GM23248 (cell line): ENCODE measurements around the gene AJAP1. TPM values are rescaled to one million over a fixed set of nuclear protein-coding genes. Genes with fewer than 3 reads are reported as not detected.

Experiments used
- DNase-seq: peaks from one replicate; pipeline ENCODE4 v3.0.0-alpha.2; 2015
- H2AFZ ChIP-seq: fragments of 200-600 bp; sonication (generic); 2 replicates; pipeline ENCODE4 v1.6.1; 2016; ENCODE audit warnings: antibody characterized with exemption
- H3F3A ChIP-seq: fragments of 200-600 bp; sonication (generic); 2 replicates; pipeline ENCODE4 v1.6.1; 2016; ENCODE audit warnings: mild to moderate bottlenecking, antibody characterized with exemption, mixed run types; ENCODE audit not compliant: insufficient read depth
- H3K27ac ChIP-seq: fragments of 200-600 bp; sonication (generic); 2 replicates; pipeline ENCODE4 v1.5.1; 2016; ENCODE audit warnings: mild to moderate bottlenecking
- H3K27me3 ChIP-seq: fragments of 200-600 bp; sonication (generic); replicated peaks from 2 replicates; pipeline ENCODE4 v1.6.1; 2016; ENCODE audit warnings: mild to moderate bottlenecking; ENCODE audit not compliant: insufficient read depth
- H3K36me3 ChIP-seq: fragments of 200-600 bp; sonication (generic); 2 replicates; pipeline ENCODE4 v1.6.1; 2016; ENCODE audit warnings: low read depth, mild to moderate bottlenecking
- H3K4me1 ChIP-seq: fragments of 200-600 bp; sonication (generic); 2 replicates; pipeline ENCODE4 v1.6.1; 2016; ENCODE audit warnings: mild to moderate bottlenecking; ENCODE audit not compliant: insufficient read depth
- H3K4me2 ChIP-seq: fragments of 200-600 bp; sonication (generic); one replicate; pipeline ENCODE4 v1.6.1; 2016; ENCODE audit warnings: mild to moderate bottlenecking; ENCODE audit not compliant: unreplicated experiment
- H3K4me3 ChIP-seq: fragments of 200-600 bp; sonication (generic); 2 replicates; pipeline ENCODE4 v1.5.1; 2016; ENCODE audit warnings: mild to moderate bottlenecking
- H3K79me2 ChIP-seq: fragments of 200-600 bp; sonication (generic); 2 replicates; pipeline ENCODE4 v1.6.1; 2016; ENCODE audit warnings: mild to moderate bottlenecking; ENCODE audit not compliant: insufficient read depth
- H3K9ac ChIP-seq: fragments of 200-600 bp; sonication (generic); 2 replicates; pipeline ENCODE4 v1.6.1; 2016; ENCODE audit warnings: mild to moderate bottlenecking
- H3K9me2 ChIP-seq: fragments of 200-600 bp; sonication (generic); 2 replicates; pipeline ENCODE4 v1.6.1; 2016; ENCODE audit warnings: mixed run types, mild to moderate bottlenecking, moderate library complexity; ENCODE audit not compliant: insufficient read depth
- H3K9me3 ChIP-seq: fragments of 200-600 bp; sonication (generic); one replicate; pipeline ENCODE4 v1.6.1; 2017; ENCODE audit warnings: low read depth
- H4K20me1 ChIP-seq: fragments of 200-600 bp; sonication (generic); 2 replicates; pipeline ENCODE4 v1.6.0; 2016; ENCODE audit not compliant: insufficient read depth
- EZH2 ChIP-seq: fragments of 200-600 bp; sonication (generic); IDR thresholded peaks from 2 replicates; pipeline ENCODE4 v1.6.1; 2018; ENCODE audit warnings: antibody characterized with exemption, mild to moderate bottlenecking; ENCODE audit not compliant: insufficient read depth, poor library complexity, severe bottlenecking
- EZH2phosphoT487 ChIP-seq: fragments of 200-600 bp; sonication (generic); IDR thresholded peaks from 2 replicates; pipeline ENCODE4 v1.6.1; 2018; ENCODE audit warnings: antibody characterized with exemption, moderate library complexity, mild to moderate bottlenecking, low read depth; ENCODE audit not compliant: insufficient read depth
- WGBS, 2 experiments: methylation state at CpG; one replicate each; pipeline ENCODE4 v1.1.6; 2015 to 2017; ENCODE audit warnings: low lambda C conversion rate in 2 of 2, low coverage in 1 of 2; ENCODE audit errors: missing lambda C conversion rate in 2 of 2; 5-methylcytosine and 5-hydroxymethylcytosine counted together
- in situ Hi-C: fragments of 300-500 bp; cut with MboI; formaldehyde crosslinking; loops from 2 replicates; pipeline ENCODE4 v1.15.0; 2020
- polyA plus RNA-seq: library from polyadenylated mRNA; unstranded; fragments of >200 nt; fragmentation: Nextera tagmentation; extraction: Ambion mirVana; gene quantifications from 2 replicates; pipeline ENCODE4 v1.2.1, GENCODE V29; 2016
- total RNA-seq: library from RNA; depleted of rRNA; stranded (reverse); fragments of >200 nt; shearing (Covaris generic); gene quantifications from 2 replicates; pipeline ENCODE4 v1.2.3, GENCODE V29; 2014

Gene AJAP1
- total and polyA plus RNA-seq, 2 experiments from 2014 or later: 0.03 to 0.86 TPM

DNA sequence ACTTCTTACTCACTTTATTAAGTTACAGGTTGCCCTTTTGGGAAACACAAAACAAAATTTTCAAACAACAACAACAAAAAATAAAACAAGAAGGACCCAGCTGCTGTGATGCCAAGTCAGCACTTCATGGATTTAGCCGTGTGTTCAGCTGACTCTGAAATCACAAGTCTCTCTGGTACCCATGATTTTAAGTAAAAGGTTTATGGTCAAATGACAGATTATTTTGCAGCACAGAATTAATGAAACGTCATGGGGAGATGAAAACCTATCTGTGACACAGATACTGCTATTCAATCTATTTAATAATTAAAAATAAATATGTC, 7.1 kb downstream of the AJAP1 start:
- Histone ChIP-seq H3K9me2 (no peaks in the 10 kb centered on the region), H3K79me2 (no peaks in the 10 kb centered on the region), H3K27ac (no peak overlapping the region), H3K27me3 (peaks cover 15% of the 10 kb centered on the region), H4K20me1 (no peaks in the 10 kb centered on the region), H3F3A (no peaks in the 10 kb centered on the region), H3K9me3 (no peaks in the 10 kb centered on the region), H3K9ac (no peak overlapping the region), H3K36me3 (no peaks in the 10 kb centered on the region), H2AFZ (no peak overlapping the region), H3K4me1 (no peaks in the 10 kb centered on the region), H3K4me2 (no peak overlapping the region), H3K4me3 (no peak overlapping the region)
- TF ChIP-seq EZH2 (no peak), EZH2phosphoT487 (no peak)
- DNase-seq: no peak
- in situ Hi-C loops: loop anchor here (25.0 kb wide), 1 partner anchor 1251 kb away; no protein-coding TSS in a partner anchor
- 10 to 11% methylated on average over 2 of the region's 2 CpGs for WGBS, 2 experiments

DNA sequence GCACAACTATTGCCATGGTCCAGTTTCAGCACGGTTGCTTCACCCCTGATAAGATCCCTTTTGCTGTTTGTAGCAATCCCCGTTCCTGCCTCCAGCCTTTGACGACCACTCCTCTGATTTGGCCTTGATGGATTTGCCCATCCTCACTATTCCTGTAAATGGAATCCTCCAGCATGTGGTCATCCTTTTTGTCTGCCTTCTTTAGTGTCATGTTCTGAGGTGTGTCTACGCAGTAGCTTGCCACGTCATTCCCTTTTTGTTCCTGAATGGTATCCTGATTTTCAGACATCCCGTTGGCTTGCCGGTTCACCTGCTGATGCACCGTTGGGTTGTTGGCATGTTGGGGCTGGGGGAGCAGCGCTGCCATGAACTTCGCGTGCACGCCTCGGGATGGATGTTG, 7.8 kb downstream of the AJAP1 start:
- no peaks in the 10 kb centered on the region for H3K9me2 ChIP-seq
- no peak overlapping the region for H3K4me2 ChIP-seq
- in situ Hi-C loops: loop anchor here (25.0 kb wide), 1 partner anchor 1250 kb away; no protein-coding TSS in a partner anchor
- no peak for DNase-seq
- H2AFZ ChIP-seq: no peak overlapping the region
- no peaks in the 10 kb centered on the region for H3K4me1 ChIP-seq
- no peaks in the 10 kb centered on the region for H3K36me3 ChIP-seq
- TF ChIP-seq EZH2 (no peak), EZH2phosphoT487 (no peak)
- 61 to 66% methylated on average over 13 of the region's 13 CpGs for WGBS, 2 experiments
- H3K27ac ChIP-seq: no peak overlapping the region
- H3F3A ChIP-seq: no peaks in the 10 kb centered on the region
- H4K20me1 ChIP-seq: no peaks in the 10 kb centered on the region
- no peak overlapping the region for H3K4me3 ChIP-seq
- H3K27me3 ChIP-seq: peaks cover 11% of the 10 kb centered on the region
- H3K79me2 ChIP-seq: no peaks in the 10 kb centered on the region
- H3K9me3 ChIP-seq: no peaks in the 10 kb centered on the region
- no peak overlapping the region for H3K9ac ChIP-seq

GRCh38 chr1:4662723-4663122, 8.3 kb downstream of the AJAP1 start:
- Histone ChIP-seq H3F3A (no peaks in the 10 kb centered on the region), H3K36me3 (no peaks in the 10 kb centered on the region), H3K27me3 (peaks cover 11% of the 10 kb centered on the region), H3K9me3 (no peaks in the 10 kb centered on the region), H3K27ac (no peak overlapping the region), H3K79me2 (no peaks in the 10 kb centered on the region), H3K4me3 (no peak overlapping the region), H3K4me1 (no peaks in the 10 kb centered on the region), H3K4me2 (no peak overlapping the region), H2AFZ (no peak overlapping the region), H3K9ac (no peak overlapping the region), H3K9me2 (no peaks in the 10 kb centered on the region), H4K20me1 (no peaks in the 10 kb centered on the region)
- in situ Hi-C loops: loop anchor here (25.0 kb wide), 1 partner anchor 1250 kb away; no protein-coding TSS in a partner anchor
- no peak for TF ChIP-seq EZH2
- TF ChIP-seq EZH2phosphoT487: no peak
- 27 to 38% methylated on average over 7 of the region's 7 CpGs for WGBS, 2 experiments
- no peak for DNase-seq

- Histone ChIP-seq H3K36me3 (no peaks in the 10 kb centered on the region), H3K4me1 (no peaks in the 10 kb centered on the region), H3K27me3 (no peaks in the 10 kb centered on the region), H3K9ac (no peak overlapping the region), H3K4me2 (no peak overlapping the region), H4K20me1 (no peaks in the 10 kb centered on the region), H3K9me3 (no peaks in the 10 kb centered on the region), H3F3A (no peaks in the 10 kb centered on the region), H3K27ac (no peak overlapping the region), H3K9me2 (no peaks in the 10 kb centered on the region), H2AFZ (no peak overlapping the region), H3K79me2 (no peaks in the 10 kb centered on the region), H3K4me3 (no peak overlapping the region)
- WGBS, 2 experiments: 38 to 41% methylated on average over 5 of the region's 5 CpGs
- in situ Hi-C loops: loop anchor here (25.0 kb wide), 1 partner anchor 1248 kb away; no protein-coding TSS in a partner anchor
- no peak for TF ChIP-seq EZH2phosphoT487
- TF ChIP-seq EZH2: no peak
- DNase-seq: no peak
Measured at GRCh38 chr1:4664095-4664494, 9.7 kb downstream of the AJAP1 start.

DNA sequence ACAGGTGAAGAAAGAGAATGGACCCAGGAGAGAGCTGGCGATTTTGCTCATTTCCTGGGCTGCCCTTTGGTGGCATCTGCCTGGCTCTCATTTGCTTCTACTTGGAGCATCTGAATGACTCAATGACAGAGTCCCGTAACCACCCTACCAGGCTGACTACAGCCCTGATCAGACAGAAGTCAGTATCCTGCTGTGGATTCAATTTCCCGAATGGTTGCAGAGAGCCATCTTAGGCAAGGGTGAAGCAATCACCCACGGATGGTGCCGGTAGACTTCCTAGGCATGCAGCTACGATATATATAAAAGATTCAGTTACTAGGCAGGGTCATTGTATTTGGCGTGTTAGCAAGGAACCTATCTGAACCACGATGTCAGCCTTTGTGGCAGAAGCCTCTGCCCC, 10.2 kb downstream of the AJAP1 start:
- 6 to 10% methylated on average over 8 of the region's 8 CpGs for WGBS, 2 experiments
- no peak overlapping the region for H2AFZ ChIP-seq
- DNase-seq: no peak
- H3K27ac ChIP-seq: no peak overlapping the region
- no peak overlapping the region for H3K4me2 ChIP-seq
- no peak for TF ChIP-seq EZH2
- TF ChIP-seq EZH2phosphoT487: no peak
- no peak overlapping the region for H3K4me3 ChIP-seq
- H3K9ac ChIP-seq: no peak overlapping the region
- no peaks in the 10 kb centered on the region for H3K36me3 ChIP-seq
- H3K4me1 ChIP-seq: no peaks in the 10 kb centered on the region
- H3K9me3 ChIP-seq: no peaks in the 10 kb centered on the region
- no peaks in the 10 kb centered on the region for H4K20me1 ChIP-seq
- H3K9me2 ChIP-seq: no peaks in the 10 kb centered on the region
- H3K79me2 ChIP-seq: no peaks in the 10 kb centered on the region
- no peaks in the 10 kb centered on the region for H3K27me3 ChIP-seq
- in situ Hi-C loops: loop anchor here (25.0 kb wide), 1 partner anchor 1248 kb away; no protein-coding TSS in a partner anchor
- H3F3A ChIP-seq: no peaks in the 10 kb centered on the region
